Measurements from ENCODE around the gene ASTN2.

GRCh38 chr9:116985596-116985995 is 429.3 kb downstream of the ASTN2 start:
- TF ChIP-seq CTCF (IDR thresholded peaks at IDR 0.05), result no peak
- TF ChIP-seq POLR2A (IDR thresholded peaks at IDR 0.05), result no peak

All from thyroid gland (tissue), 4 donors.